Glutamatergic neuron (in vitro differentiated cells): Measurements from ENCODE around the gene PRSS21. TPM values are rescaled to one million over a fixed set of nuclear protein-coding genes. Genes with fewer than 3 reads are reported as not detected.

Experiments
- DNase-seq: peaks from one replicate; pipeline ENCODE4 v3.0.0; 2022
- H3K27ac Mint-ChIP-seq: one replicate; pipeline ENCODE4 v1.8.0; 2020; ENCODE audit warnings: mild to moderate bottlenecking, mixed read lengths, inconsistent platforms; ENCODE audit not compliant: unreplicated experiment
- H3K27me3 Mint-ChIP-seq: one replicate; pipeline ENCODE4 v1.8.0; 2020; ENCODE audit warnings: mild to moderate bottlenecking, moderate library complexity, mixed read lengths, inconsistent platforms; ENCODE audit not compliant: unreplicated experiment
- H3K36me3 Mint-ChIP-seq: one replicate; pipeline ENCODE4 v1.8.0; 2020; ENCODE audit warnings: mild to moderate bottlenecking, mixed read lengths, inconsistent platforms; ENCODE audit not compliant: unreplicated experiment
- H3K4me1 Mint-ChIP-seq: one replicate; pipeline ENCODE4 v1.8.0; 2020; ENCODE audit warnings: mild to moderate bottlenecking, low read depth, mixed read lengths, inconsistent platforms; ENCODE audit not compliant: unreplicated experiment
- H3K4me3 Mint-ChIP-seq: one replicate; pipeline ENCODE4 v1.8.0; 2020; ENCODE audit warnings: mild to moderate bottlenecking, mixed read lengths, inconsistent platforms; ENCODE audit not compliant: unreplicated experiment
- H3K9me3 Mint-ChIP-seq: one replicate; pipeline ENCODE4 v1.8.0; 2020; ENCODE audit warnings: mild to moderate bottlenecking, moderate library complexity, mixed read lengths, inconsistent platforms; ENCODE audit not compliant: unreplicated experiment
- long read RNA-seq: library from polyadenylated mRNA; unstranded; transcript quantifications from one replicate; pipeline ENCODE4 v2.0.0, GENCODE V29; 2020; ENCODE audit not compliant: unreplicated experiment
- total RNA-seq: library from RNA; stranded (reverse); fragmentation: NEBNext Ultra II Directional; extraction: Animal tissue kit (Norgen Biotek cat#: 25700); gene quantifications from one replicate; pipeline ENCODE4 v1.2.1, GENCODE V29; 2021; ENCODE audit not compliant: unreplicated experiment
- TF ChIP-seq, protein P1 (sequence below): fragments of 200-600 bp; sonication (generic); IDR thresholded peaks from one replicate; pipeline ENCODE4 v1.5.0; 2021; ENCODE audit not compliant: partially characterized antibody, unreplicated experiment

Gene PRSS21
- not detected for total RNA-seq
- long read RNA-seq: 0 reads

- Mint-ChIP-seq H3K36me3 (no peaks in the 10 kb centered on the region), H3K27me3 (peaks cover 7% of the 10 kb centered on the region), H3K27ac (no peak within 1 kb of the TSS), H3K4me3 (no peak within 1 kb of the TSS), H3K9me3 (peaks cover 4% of the 10 kb centered on the region), H3K4me1 (peaks cover 6% of the 10 kb centered on the region)
- DNase-seq: no peak
- TF ChIP-seq, protein P1, sequence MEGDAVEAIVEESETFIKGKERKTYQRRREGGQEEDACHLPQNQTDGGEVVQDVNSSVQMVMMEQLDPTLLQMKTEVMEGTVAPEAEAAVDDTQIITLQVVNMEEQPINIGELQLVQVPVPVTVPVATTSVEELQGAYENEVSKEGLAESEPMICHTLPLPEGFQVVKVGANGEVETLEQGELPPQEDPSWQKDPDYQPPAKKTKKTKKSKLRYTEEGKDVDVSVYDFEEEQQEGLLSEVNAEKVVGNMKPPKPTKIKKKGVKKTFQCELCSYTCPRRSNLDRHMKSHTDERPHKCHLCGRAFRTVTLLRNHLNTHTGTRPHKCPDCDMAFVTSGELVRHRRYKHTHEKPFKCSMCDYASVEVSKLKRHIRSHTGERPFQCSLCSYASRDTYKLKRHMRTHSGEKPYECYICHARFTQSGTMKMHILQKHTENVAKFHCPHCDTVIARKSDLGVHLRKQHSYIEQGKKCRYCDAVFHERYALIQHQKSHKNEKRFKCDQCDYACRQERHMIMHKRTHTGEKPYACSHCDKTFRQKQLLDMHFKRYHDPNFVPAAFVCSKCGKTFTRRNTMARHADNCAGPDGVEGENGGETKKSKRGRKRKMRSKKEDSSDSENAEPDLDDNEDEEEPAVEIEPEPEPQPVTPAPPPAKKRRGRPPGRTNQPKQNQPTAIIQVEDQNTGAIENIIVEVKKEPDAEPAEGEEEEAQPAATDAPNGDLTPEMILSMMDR: no peak
Observed at GRCh38 chr16:2816751-2817339, at the start of gene PRSS21. TSS of gene PRSS21 (plus strand) at chr16:2817237. CDS start at chr16:2817269, 32 bp downstream.

- no peak for DNase-seq
- Mint-ChIP-seq H3K36me3 (peaks cover 39% of the 10 kb centered on the region), H3K27me3 (peaks cover 42% of the 10 kb centered on the region), H3K9me3 (peaks cover 26% of the 10 kb centered on the region), H3K27ac (peak overlapping the region; percentile 38), H3K4me3 (no peak overlapping the region), H3K4me1 (peaks cover 5% of the 10 kb centered on the region)
- TF ChIP-seq, protein P1: no peak
Observed at GRCh38 chr16:2767891-2768290, 49.1 kb upstream of the PRSS21 start.

GRCh38 chr16:2768403-2769089 lies 48.5 kb upstream of the PRSS21 start:
- peak; percentile 51 for DNase-seq
- no peak overlapping the region for H3K27ac Mint-ChIP-seq
- TF ChIP-seq, protein P1: no peak
- H3K36me3 Mint-ChIP-seq: peaks cover 32% of the 10 kb centered on the region
- H3K4me1 Mint-ChIP-seq: peaks cover 5% of the 10 kb centered on the region
- H3K9me3 Mint-ChIP-seq: peaks cover 26% of the 10 kb centered on the region
- H3K27me3 Mint-ChIP-seq: peaks cover 37% of the 10 kb centered on the region
- no peak overlapping the region for H3K4me3 Mint-ChIP-seq

DNA sequence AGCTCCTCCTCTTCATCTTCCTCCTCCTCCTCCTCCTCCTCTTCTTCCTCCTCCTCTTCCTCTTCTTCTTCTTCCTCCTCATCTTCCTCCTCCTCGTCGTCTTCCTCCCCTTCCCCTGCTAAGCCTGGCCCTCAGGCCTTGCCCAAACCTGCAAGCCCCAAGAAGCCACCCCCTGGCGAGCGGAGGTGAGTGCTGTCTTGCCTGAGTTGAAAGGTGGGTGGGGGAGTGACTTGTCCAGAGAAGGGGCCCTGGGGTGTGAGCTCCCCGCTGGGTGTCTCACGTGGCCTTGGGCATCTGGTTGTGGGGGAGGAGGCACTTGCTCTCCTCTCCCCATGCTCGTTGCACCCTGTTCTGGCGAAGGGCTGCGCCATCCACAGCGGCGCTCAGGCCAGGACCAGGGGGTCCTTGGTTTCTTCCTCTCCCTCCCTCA lies 47.9 kb upstream of the PRSS21 start:
- TF ChIP-seq, protein P1: no peak
- Mint-ChIP-seq H3K36me3 (peaks cover 26% of the 10 kb centered on the region), H3K4me3 (no peak overlapping the region), H3K4me1 (peaks cover 5% of the 10 kb centered on the region), H3K27ac (peak overlapping the region; percentile 75), H3K9me3 (peaks cover 26% of the 10 kb centered on the region), H3K27me3 (peaks cover 37% of the 10 kb centered on the region)
- no peak for DNase-seq

- Mint-ChIP-seq H3K27ac (peak overlapping the region; percentile 75), H3K4me1 (peaks cover 5% of the 10 kb centered on the region), H3K9me3 (peaks cover 25% of the 10 kb centered on the region), H3K4me3 (peak overlapping the region; percentile 36), H3K36me3 (peaks cover 22% of the 10 kb centered on the region), H3K27me3 (peaks cover 35% of the 10 kb centered on the region)
- DNase-seq: no peak
- TF ChIP-seq, protein P1: no peak
Observed at GRCh38 chr16:2769675-2770056, 47.4 kb upstream of the PRSS21 start.
